Omental fat pad (tissue), 4 donors: ENCODE results near the gene MOV10L1. TPM values are rescaled to one million over a fixed set of nuclear protein-coding genes. Genes with fewer than 3 reads are reported as not detected.
A peak's percentile ranks its signal among the peaks of the same experiment; 100 is the strongest.
"Not testable (repeated sequence)": the region's sequence is repeated elsewhere in the genome, so short reads cannot be mapped to it uniquely, and the experiment has no call there.

Source experiments
- ATAC-seq: fragments of 150-250 bp; one replicate; pipeline ENCODE4 v1.9.1; 2016; ENCODE audit warnings: mild to moderate bottlenecking, moderate library complexity; ENCODE audit not compliant: low FRiP score
- DNase-seq: peaks from one replicate; pipeline ENCODE4 v3.0.0-alpha.2; 2019; ENCODE audit warnings: low spot score
- CTCF ChIP-seq, 3 donors: fragments of 450-650 bp; IDR thresholded peaks; one replicate each; pipeline ENCODE4 v1.5.1; 2016 to 2017; ENCODE audit warnings: antibody characterized with exemption in 3 of 3, mild to moderate bottlenecking in 3 of 3, moderate library complexity in 2 of 3
- total RNA-seq, 4 donors: library from RNA; depleted of rRNA; stranded (reverse); fragments of >200 nt; gene quantifications; one replicate each; pipeline ENCODE4 v1.1.0, GENCODE V29; 2016

Gene MOV10L1
- total RNA-seq, 4 donors from 2014 or later, result 0.36 to 2.5 (median 0.97) TPM

- ATAC-seq (no peak), DNase-seq (no peak)
- no peak for TF ChIP-seq CTCF (IDR thresholded peaks at IDR 0.05)
Observed at GRCh38 chr22:50123119-50123518, 33.3 kb downstream of the MOV10L1 start.

DNA sequence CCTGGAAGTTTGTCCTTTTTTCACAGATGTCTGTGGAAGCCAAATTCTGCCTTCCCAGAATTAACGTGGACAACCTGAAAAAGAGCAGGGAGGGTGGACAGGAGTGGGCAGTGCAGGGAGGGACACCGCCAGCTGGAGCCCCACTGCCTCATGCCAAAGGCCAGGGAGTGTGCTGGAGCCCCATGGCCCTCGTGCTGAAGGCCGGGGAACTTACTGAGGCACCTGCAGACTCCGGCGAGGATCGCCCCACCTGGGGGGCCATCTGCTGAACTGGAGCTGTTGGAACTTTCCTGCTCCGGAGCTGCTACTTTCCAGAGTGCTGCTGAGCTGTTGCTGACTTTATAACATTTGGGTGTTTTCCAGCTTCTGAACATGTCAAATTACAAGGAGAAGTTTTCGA lies 35.2 kb downstream of the MOV10L1 start:
- no peak for TF ChIP-seq CTCF (IDR thresholded peaks at IDR 0.05)
- DNase-seq (no peak), ATAC-seq (no peak)

DNA sequence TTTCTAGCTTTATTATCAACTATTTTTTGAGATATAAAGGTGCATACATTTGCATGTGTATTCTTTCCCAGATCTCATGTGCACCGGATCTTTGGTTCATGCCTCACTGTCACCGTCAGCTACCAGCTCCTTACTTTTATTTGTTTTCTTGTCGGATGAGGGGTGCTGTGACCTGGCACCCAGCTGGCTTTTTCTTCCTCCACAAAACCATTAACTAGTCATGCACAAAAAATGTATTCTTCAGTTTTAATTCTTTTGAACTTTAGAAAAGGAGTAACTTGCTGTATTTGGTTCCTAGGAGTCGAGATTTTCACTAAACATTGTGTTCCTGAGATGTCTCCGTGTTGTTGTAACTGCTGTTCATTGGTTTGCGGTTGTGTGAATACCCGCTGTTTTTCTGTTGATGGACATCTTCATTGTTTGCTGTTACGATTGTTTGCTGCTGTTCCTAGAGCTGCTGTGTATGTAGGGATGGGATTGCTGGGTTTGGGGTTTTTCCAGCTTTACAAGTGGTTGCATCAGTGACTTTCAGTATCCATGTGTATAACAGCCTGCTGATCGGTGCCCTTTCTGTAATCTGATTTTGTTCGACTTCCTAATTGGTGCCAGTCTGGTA lies 39.4 kb downstream of the MOV10L1 start:
- ATAC-seq (no peak), DNase-seq (no peak)
- TF ChIP-seq CTCF (IDR thresholded peaks at IDR 0.05), result no peak

GRCh38 chr22:50131894-50132293 lies 42.1 kb downstream of the MOV10L1 start:
- DNase-seq, result no peak
- ATAC-seq, result no peak
- TF ChIP-seq CTCF (IDR thresholded peaks at IDR 0.05), result no peak

- DNase-seq (no peak), ATAC-seq (no peak)
- no peak for TF ChIP-seq CTCF (IDR thresholded peaks at IDR 0.05)
Observed at GRCh38 chr22:50134481-50134880, 44.7 kb downstream of the MOV10L1 start.

DNA sequence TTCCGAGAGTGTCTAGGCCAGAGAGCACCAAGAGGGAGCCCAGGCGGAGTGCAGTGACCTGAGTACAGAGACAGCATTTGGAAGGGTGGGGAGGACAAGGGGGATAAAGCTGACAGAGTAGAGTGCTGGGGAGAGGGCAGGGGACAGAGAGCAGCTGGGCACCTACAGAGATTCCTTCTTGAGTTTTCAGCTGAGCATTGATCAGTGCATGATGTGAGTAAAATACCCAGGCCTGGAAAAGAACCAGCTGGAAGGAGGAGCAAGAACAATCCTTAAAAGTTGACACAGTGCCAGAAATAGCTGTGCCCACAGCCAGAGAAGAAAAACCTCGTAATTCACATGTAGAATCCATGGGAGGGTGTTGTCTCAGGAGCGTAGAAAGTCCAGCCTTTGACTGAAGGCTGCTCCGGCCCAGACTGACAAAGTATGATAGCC lies 46.8 kb downstream of the MOV10L1 start:
- DNase-seq (no peak), ATAC-seq (peak; percentile 44)
- no peak for TF ChIP-seq CTCF (IDR thresholded peaks at IDR 0.05)

DNA sequence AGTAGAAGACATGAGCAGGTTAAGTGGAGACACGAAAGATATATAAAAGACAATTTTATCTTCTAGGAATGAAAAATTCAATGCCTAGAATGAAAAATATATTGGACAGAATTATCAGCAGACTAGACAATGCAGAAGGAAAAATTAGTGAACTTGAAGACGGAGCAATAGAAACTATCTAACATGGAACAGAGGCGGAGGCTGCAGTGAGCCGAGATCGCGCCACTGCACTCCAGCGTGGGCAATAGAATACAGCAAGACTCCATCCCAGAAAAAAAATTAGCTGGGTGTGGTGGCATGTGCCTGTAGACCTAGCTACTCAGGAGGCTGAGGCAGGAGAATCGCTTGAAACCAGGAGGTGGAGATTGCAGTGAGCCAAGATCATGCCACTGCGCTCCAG lies 47.5 kb downstream of the MOV10L1 start:
- DNase-seq, ATAC-seq: not testable (repeated sequence)
